ENCODE data around the gene DNAH9.

GRCh38 chr17:11744696-11745095 is 146.4 kb downstream of the DNAH9 start:
- TF ChIP-seq CTCF (IDR thresholded peaks at IDR 0.05; ENCODE audit: insufficient read depth, low read length) (no peak), POLR2AphosphoS5 (IDR thresholded peaks at IDR 0.05; ENCODE audit: low read depth) (no peak), GABPA (IDR thresholded peaks at IDR 0.05; ENCODE audit: low read depth) (no peak), SPI1 (IDR thresholded peaks at IDR 0.05; ENCODE audit: borderline replicate concordance, low read depth) (no peak)
- TF ChIP-seq, protein P1, sequence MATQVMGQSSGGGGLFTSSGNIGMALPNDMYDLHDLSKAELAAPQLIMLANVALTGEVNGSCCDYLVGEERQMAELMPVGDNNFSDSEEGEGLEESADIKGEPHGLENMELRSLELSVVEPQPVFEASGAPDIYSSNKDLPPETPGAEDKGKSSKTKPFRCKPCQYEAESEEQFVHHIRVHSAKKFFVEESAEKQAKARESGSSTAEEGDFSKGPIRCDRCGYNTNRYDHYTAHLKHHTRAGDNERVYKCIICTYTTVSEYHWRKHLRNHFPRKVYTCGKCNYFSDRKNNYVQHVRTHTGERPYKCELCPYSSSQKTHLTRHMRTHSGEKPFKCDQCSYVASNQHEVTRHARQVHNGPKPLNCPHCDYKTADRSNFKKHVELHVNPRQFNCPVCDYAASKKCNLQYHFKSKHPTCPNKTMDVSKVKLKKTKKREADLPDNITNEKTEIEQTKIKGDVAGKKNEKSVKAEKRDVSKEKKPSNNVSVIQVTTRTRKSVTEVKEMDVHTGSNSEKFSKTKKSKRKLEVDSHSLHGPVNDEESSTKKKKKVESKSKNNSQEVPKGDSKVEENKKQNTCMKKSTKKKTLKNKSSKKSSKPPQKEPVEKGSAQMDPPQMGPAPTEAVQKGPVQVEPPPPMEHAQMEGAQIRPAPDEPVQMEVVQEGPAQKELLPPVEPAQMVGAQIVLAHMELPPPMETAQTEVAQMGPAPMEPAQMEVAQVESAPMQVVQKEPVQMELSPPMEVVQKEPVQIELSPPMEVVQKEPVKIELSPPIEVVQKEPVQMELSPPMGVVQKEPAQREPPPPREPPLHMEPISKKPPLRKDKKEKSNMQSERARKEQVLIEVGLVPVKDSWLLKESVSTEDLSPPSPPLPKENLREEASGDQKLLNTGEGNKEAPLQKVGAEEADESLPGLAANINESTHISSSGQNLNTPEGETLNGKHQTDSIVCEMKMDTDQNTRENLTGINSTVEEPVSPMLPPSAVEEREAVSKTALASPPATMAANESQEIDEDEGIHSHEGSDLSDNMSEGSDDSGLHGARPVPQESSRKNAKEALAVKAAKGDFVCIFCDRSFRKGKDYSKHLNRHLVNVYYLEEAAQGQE (IDR thresholded peaks at IDR 0.05; ENCODE audit: insufficient replicate concordance, low read depth) = no peak
